CD8-positive, alpha-beta memory T cell (primary cell): ENCODE results near the gene TBL1X. TPM values are rescaled to one million over a fixed set of nuclear protein-coding genes. Genes with fewer than 3 reads are reported as not detected.

Experiments used
- CTCF ChIA-PET: fragments of 350-600 bp; sonication (Branson Sonifier 250); formaldehyde crosslinking; loops from one replicate; lab custom pipeline; 2021; ENCODE audit warnings: antibody characterized with exemption; lab: Charles Lee
- POLR2A ChIA-PET: fragments of 350-600 bp; sonication (Branson Sonifier 250); formaldehyde crosslinking; loops from one replicate; lab custom pipeline; 2021; ENCODE audit warnings: antibody characterized with exemption; lab: Charles Lee
- DNase-seq, 5 donors: peaks; one replicate each; pipeline versions ENCODE4 v3.0.0 to v3.0.0-alpha.2; 2020 to 2022; ENCODE audit warnings: mixed read lengths in 1 of 5
- H3K27ac ChIP-seq: one replicate; pipeline ENCODE4 v1.7.0; 2013; ENCODE audit warnings: low read depth, mild to moderate bottlenecking, low read length, moderate library complexity
- H3K27me3 ChIP-seq: 2 replicates; pipeline ENCODE4 v1.7.0; 2013; ENCODE audit warnings: low read length, mild to moderate bottlenecking; ENCODE audit not compliant: insufficient read depth, poor library complexity, severe bottlenecking
- H3K36me3 ChIP-seq: 2 replicates; pipeline ENCODE4 v1.7.0; 2013; ENCODE audit warnings: mild to moderate bottlenecking, low read length, moderate library complexity; ENCODE audit not compliant: insufficient read depth
- H3K4me1 ChIP-seq: 2 replicates; pipeline ENCODE4 v1.7.0; 2013; ENCODE audit warnings: mild to moderate bottlenecking, low read length, moderate library complexity; ENCODE audit not compliant: insufficient read depth
- H3K4me3 ChIP-seq: 2 replicates; pipeline ENCODE4 v1.7.0; 2013; ENCODE audit warnings: mild to moderate bottlenecking, low read length
- H3K9me3 ChIP-seq: 2 replicates; pipeline ENCODE4 v1.7.0; 2013; ENCODE audit warnings: mild to moderate bottlenecking, low read length
- H3K27ac Mint-ChIP-seq, 8 donors: one replicate each; pipeline ENCODE4 v1.8.0; 2020 to 2021; ENCODE audit warnings: mixed read lengths in 8 of 8, mild to moderate bottlenecking in 6 of 8, inconsistent platforms in 3 of 8, moderate library complexity in 3 of 8
- H3K27me3 Mint-ChIP-seq, 2 donors: one replicate each; pipeline ENCODE4 v1.8.0; 2020 to 2021; ENCODE audit warnings: mixed read lengths in 2 of 2, mild to moderate bottlenecking in 1 of 2, moderate library complexity in 1 of 2
- H3K36me3 Mint-ChIP-seq, 3 donors: one replicate each; pipeline ENCODE4 v1.8.0; 2020 to 2021; ENCODE audit warnings: mixed read lengths in 3 of 3, inconsistent platforms in 1 of 3, mild to moderate bottlenecking in 1 of 3
- H3K4me1 Mint-ChIP-seq, 3 donors: one replicate each; pipeline ENCODE4 v1.8.0; 2020 to 2021; ENCODE audit warnings: mixed read lengths in 3 of 3, inconsistent platforms in 1 of 3, mild to moderate bottlenecking in 1 of 3
- H3K4me3 Mint-ChIP-seq, 7 donors: one replicate each; pipeline ENCODE4 v1.8.0; 2020 to 2021; ENCODE audit warnings: mixed read lengths in 7 of 7, mild to moderate bottlenecking in 6 of 7, moderate library complexity in 4 of 7, inconsistent platforms in 2 of 7
- H3K9me3 Mint-ChIP-seq, 5 donors: one replicate each; pipeline ENCODE4 v1.8.0; 2020 to 2022; ENCODE audit warnings: mixed read lengths in 5 of 5, mild to moderate bottlenecking in 3 of 5, moderate library complexity in 2 of 5, inconsistent platforms in 1 of 5
- polyA plus RNA-seq: library from polyadenylated mRNA; unstranded; fragments of 300-500 nt; fragmentation: Illumina TruSeq; gene quantifications from one replicate; pipeline ENCODE4 v1.2.3, GENCODE V29; 2021
- total RNA-seq, 2 experiments: library from RNA; stranded (reverse); gene quantifications; one replicate each; pipeline ENCODE4 v1.2.3, GENCODE V29; 2021

Gene TBL1X
- total and polyA plus RNA-seq, 3 experiments from 2014 or later = 16.1 to 25.0 (median 21.3) TPM

DNA sequence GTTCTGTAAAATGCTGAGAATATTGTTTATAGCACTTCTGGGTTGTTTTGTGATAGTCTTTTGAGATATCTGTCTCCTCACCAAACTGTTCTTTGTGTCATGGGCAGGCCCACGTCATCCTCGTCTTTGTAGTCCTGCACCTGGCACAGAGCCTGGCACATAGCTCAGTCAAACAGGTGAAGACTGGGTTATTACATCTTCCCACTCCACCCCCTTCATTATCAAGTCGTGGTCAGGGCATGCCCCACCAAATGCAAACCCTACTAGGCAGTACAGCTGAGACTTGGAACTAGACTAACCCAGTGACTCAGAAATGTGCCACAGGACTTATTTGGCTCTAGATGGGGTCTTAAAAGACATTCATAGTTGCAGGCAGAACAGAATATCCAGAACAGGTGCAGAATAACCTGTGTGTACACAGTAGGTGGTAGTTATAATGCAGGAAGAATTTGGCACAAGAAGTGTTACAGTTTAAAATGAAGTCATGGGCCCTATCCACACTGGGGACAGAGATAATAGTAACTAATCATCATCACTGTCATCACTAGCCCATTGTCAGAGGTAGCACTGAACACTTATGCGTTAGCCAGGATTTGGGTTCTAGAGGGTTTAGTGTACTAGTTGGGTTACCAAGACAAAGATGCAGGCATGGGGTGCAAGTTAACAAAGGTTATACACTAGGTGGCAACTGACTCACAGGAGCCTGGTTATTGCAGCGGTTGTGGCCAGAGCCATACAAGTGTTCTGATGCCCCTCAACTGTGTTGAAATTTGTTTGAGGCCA is 74.9 kb downstream of the TBL1X start:
- Histone ChIP-seq H3K4me1 (no peaks in the 10 kb centered on the region), H3K4me3 (no peak overlapping the region), H3K36me3 (no peaks in the 10 kb centered on the region), H3K27ac (no peak overlapping the region), H3K9me3 (no peaks in the 10 kb centered on the region), H3K27me3 (no peaks in the 10 kb centered on the region)
- peaks cover 0 to 8% of the 10 kb centered on the region in 2 donors for H3K27me3 Mint-ChIP-seq
- ChIA-PET CTCF (no interaction called here), POLR2A (no interaction called here)
- H3K9me3 Mint-ChIP-seq = no peaks in the 10 kb centered on the region
- peaks cover 0 to 13% (median 2%) of the 10 kb centered on the region in 3 donors for H3K36me3 Mint-ChIP-seq
- peak overlapping the region in 1 of 8 donors; percentile 17 for H3K27ac Mint-ChIP-seq
- H3K4me3 Mint-ChIP-seq = no peak overlapping the region
- DNase-seq = no peak
- H3K4me1 Mint-ChIP-seq = peaks cover 14 to 33% (median 25%) of the 10 kb centered on the region in 3 donors

- CTCF ChIA-PET = no interaction called here
- H3K27ac ChIP-seq = no peak overlapping the region
- Mint-ChIP-seq H3K27ac (no peak overlapping the region), H3K9me3 (no peaks in the 10 kb centered on the region), H3K27me3 (peaks cover 0 to 2% of the 10 kb centered on the region in 2 donors), H3K4me1 (peaks cover 9 to 28% (median 14%) of the 10 kb centered on the region in 3 donors), H3K4me3 (no peak overlapping the region), H3K36me3 (peaks cover 0 to 15% (median 2%) of the 10 kb centered on the region in 3 donors)
- POLR2A ChIA-PET = no interaction called here
- H3K9me3 ChIP-seq = no peaks in the 10 kb centered on the region
- no peaks in the 10 kb centered on the region for H3K27me3 ChIP-seq
- no peak overlapping the region for H3K4me3 ChIP-seq
- no peaks in the 10 kb centered on the region for H3K36me3 ChIP-seq
- no peak for DNase-seq
- no peaks in the 10 kb centered on the region for H3K4me1 ChIP-seq
Observed at GRCh38 chrX:9542106-9542760, 77.4 kb downstream of the TBL1X start.

DNA sequence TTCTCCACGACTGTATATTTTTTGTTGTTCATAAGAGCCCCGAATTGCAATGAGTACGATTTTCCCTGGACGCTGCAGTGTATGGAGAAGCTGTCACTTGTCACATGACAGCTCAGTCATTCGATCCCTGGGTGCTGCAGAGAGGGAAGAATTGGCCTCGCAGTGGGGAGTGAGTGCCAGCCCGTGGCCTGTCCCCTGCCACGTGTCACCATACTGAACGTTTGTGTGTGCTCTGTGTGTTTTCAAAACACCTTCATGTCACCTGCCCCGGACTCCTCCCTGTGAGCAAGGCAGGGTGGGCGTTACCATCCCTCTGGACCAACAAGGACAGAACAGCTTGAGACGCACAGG is 77.9 kb downstream of the TBL1X start:
- H3K27ac Mint-ChIP-seq = no peak overlapping the region
- H3K27me3 Mint-ChIP-seq = peaks cover 0 to 2% of the 10 kb centered on the region in 2 donors
- H3K36me3 Mint-ChIP-seq = peaks cover 0 to 13% (median 2%) of the 10 kb centered on the region in 3 donors
- DNase-seq = no peak
- H3K27me3 ChIP-seq = no peaks in the 10 kb centered on the region
- H3K4me1 Mint-ChIP-seq = peaks cover 10 to 23% (median 14%) of the 10 kb centered on the region in 3 donors
- no peak overlapping the region for H3K27ac ChIP-seq
- no peaks in the 10 kb centered on the region for H3K9me3 Mint-ChIP-seq
- no peak overlapping the region for H3K4me3 ChIP-seq
- ChIA-PET CTCF (no interaction called here), POLR2A (no interaction called here)
- H3K36me3 ChIP-seq = no peaks in the 10 kb centered on the region
- H3K4me3 Mint-ChIP-seq = no peak overlapping the region
- no peaks in the 10 kb centered on the region for H3K4me1 ChIP-seq
- no peaks in the 10 kb centered on the region for H3K9me3 ChIP-seq

GRCh38 chrX:9555354-9555753 is 90.5 kb downstream of the TBL1X start:
- no peaks in the 10 kb centered on the region for H3K9me3 ChIP-seq
- Mint-ChIP-seq H3K27me3 (peaks cover 0 to 2% of the 10 kb centered on the region in 2 donors), H3K27ac (no peak overlapping the region), H3K9me3 (peaks cover 0 to 3% (median 0%) of the 10 kb centered on the region in 5 donors), H3K36me3 (peaks cover 0 to 2% (median 0%) of the 10 kb centered on the region in 3 donors), H3K4me3 (no peak overlapping the region), H3K4me1 (peaks cover 7 to 42% (median 9%) of the 10 kb centered on the region in 3 donors)
- H3K27ac ChIP-seq = no peak overlapping the region
- DNase-seq = no peak
- no peaks in the 10 kb centered on the region for H3K4me1 ChIP-seq
- H3K4me3 ChIP-seq = no peak overlapping the region
- POLR2A ChIA-PET = no interaction called here
- CTCF ChIA-PET = no interaction called here
- no peaks in the 10 kb centered on the region for H3K36me3 ChIP-seq
- no peaks in the 10 kb centered on the region for H3K27me3 ChIP-seq

DNA sequence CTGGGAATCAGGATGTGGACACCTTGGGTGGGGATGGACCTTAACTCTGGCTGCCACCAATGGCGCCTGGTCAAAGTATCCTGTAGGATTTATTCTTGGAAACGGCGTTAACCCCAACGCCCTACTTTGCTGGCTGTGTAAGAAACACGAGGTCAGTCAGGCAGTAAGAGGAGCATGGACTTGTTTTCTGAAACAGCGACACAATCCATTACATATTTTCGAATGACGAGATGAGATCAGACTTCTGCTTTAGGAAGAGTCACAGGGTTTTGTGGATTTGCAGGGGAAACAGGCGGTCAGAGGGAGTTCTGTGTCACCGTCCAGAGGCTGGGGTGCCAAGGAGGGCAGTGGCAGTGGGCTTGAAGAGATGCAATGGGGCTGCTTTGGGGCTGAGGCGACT is 92.2 kb downstream of the TBL1X start:
- Mint-ChIP-seq H3K27me3 (peaks cover 0 to 2% of the 10 kb centered on the region in 2 donors), H3K9me3 (peaks cover 0 to 3% (median 0%) of the 10 kb centered on the region in 5 donors), H3K4me3 (no peak overlapping the region), H3K36me3 (peaks cover 0 to 4% (median 2%) of the 10 kb centered on the region in 3 donors), H3K4me1 (peaks cover 8 to 43% (median 14%) of the 10 kb centered on the region in 3 donors), H3K27ac (no peak overlapping the region)
- ChIA-PET POLR2A (no interaction called here), CTCF (no interaction called here)
- no peaks in the 10 kb centered on the region for H3K9me3 ChIP-seq
- no peak for DNase-seq
- H3K4me1 ChIP-seq = no peaks in the 10 kb centered on the region
- no peaks in the 10 kb centered on the region for H3K36me3 ChIP-seq
- no peak overlapping the region for H3K27ac ChIP-seq
- no peaks in the 10 kb centered on the region for H3K27me3 ChIP-seq
- H3K4me3 ChIP-seq = no peak overlapping the region

DNA sequence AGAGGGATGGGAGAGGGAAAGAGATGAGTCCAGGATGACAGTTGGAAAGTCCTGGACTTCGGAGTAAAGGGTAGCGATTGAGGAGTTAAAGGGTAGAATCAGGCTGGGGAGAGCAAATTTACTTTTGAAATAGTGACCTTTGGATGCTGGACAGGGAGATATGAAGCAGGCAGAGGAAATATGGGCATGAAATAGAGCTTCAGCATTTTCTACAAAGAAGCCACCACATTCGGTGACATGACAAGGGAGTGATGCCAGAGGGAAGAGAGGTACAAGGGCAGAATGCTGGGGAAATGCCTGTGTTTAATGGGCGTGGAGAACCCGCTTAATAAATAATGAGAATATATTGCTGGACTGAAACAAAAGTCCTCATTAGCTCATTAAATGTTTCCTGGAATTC is 92.7 kb downstream of the TBL1X start:
- Histone ChIP-seq H3K4me1 (no peaks in the 10 kb centered on the region), H3K4me3 (no peak overlapping the region), H3K27me3 (no peaks in the 10 kb centered on the region), H3K36me3 (no peaks in the 10 kb centered on the region), H3K27ac (no peak overlapping the region), H3K9me3 (no peaks in the 10 kb centered on the region)
- H3K4me1 Mint-ChIP-seq = peaks cover 8 to 38% (median 14%) of the 10 kb centered on the region in 3 donors
- peaks cover 0 to 4% (median 2%) of the 10 kb centered on the region in 3 donors for H3K36me3 Mint-ChIP-seq
- ChIA-PET CTCF (no interaction called here), POLR2A (no interaction called here)
- H3K27me3 Mint-ChIP-seq = peaks cover 0 to 2% of the 10 kb centered on the region in 2 donors
- H3K9me3 Mint-ChIP-seq = peaks cover 0 to 3% (median 0%) of the 10 kb centered on the region in 5 donors
- peak overlapping the region in 1 of 8 donors; percentile 30 for H3K27ac Mint-ChIP-seq
- no peak for DNase-seq
- H3K4me3 Mint-ChIP-seq = no peak overlapping the region

DNA sequence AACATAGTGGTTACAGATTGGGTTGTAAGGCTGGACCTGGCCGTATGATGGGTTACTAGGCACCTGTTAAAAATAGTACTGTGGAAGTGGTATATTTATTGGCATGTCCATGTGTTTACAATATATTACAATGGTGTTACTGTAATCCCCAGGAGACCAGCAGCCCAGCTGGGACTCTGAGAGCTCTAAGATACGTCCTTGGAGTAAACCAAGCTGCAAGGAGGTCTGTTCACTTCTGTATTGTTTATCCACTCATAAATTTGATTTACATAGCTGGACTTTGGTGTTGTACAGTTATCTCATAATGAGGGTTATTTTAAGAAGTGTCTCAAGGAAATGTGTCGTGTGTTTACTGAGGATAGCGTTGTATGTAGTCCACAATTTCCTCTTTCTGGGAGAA is 93.8 kb downstream of the TBL1X start:
- Histone ChIP-seq H3K4me1 (no peaks in the 10 kb centered on the region), H3K9me3 (no peaks in the 10 kb centered on the region), H3K36me3 (no peaks in the 10 kb centered on the region), H3K4me3 (no peak overlapping the region), H3K27ac (no peak overlapping the region), H3K27me3 (no peaks in the 10 kb centered on the region)
- H3K9me3 Mint-ChIP-seq = no peaks in the 10 kb centered on the region
- H3K36me3 Mint-ChIP-seq = peaks cover 0 to 4% (median 2%) of the 10 kb centered on the region in 3 donors
- H3K4me1 Mint-ChIP-seq = peaks cover 9 to 31% (median 14%) of the 10 kb centered on the region in 3 donors
- no peaks in the 10 kb centered on the region for H3K27me3 Mint-ChIP-seq
- ChIA-PET POLR2A (no interaction called here), CTCF (no interaction called here)
- peak overlapping the region in 1 of 7 donors; percentile 18 for H3K4me3 Mint-ChIP-seq
- H3K27ac Mint-ChIP-seq = no peak overlapping the region
- DNase-seq = no peak

GRCh38 chrX:9560219-9560618 is 95.4 kb downstream of the TBL1X start:
- Mint-ChIP-seq H3K27me3 (no peaks in the 10 kb centered on the region), H3K9me3 (peaks cover 0 to 3% (median 0%) of the 10 kb centered on the region in 5 donors), H3K27ac (no peak overlapping the region), H3K36me3 (peaks cover 2 to 4% (median 3%) of the 10 kb centered on the region in 3 donors), H3K4me3 (no peak overlapping the region), H3K4me1 (peaks cover 12 to 31% (median 14%) of the 10 kb centered on the region in 3 donors)
- Histone ChIP-seq H3K4me3 (no peak overlapping the region), H3K9me3 (no peaks in the 10 kb centered on the region), H3K36me3 (no peaks in the 10 kb centered on the region), H3K27ac (no peak overlapping the region), H3K4me1 (no peaks in the 10 kb centered on the region), H3K27me3 (no peaks in the 10 kb centered on the region)
- POLR2A ChIA-PET = no interaction called here
- DNase-seq = no peak
- CTCF ChIA-PET = no interaction called here
